ENCODE data around the gene RABL2A. TPM values are rescaled to one million over a fixed set of nuclear protein-coding genes. Genes with fewer than 3 reads are reported as not detected.
"Not testable (repeated sequence)": the region's sequence is repeated elsewhere in the genome, so short reads cannot be mapped to it uniquely, and the experiment has no call there.

The RABL2A gene
- total RNA-seq, 1 experiment from 2014 or later = 17.6 TPM

DNA sequence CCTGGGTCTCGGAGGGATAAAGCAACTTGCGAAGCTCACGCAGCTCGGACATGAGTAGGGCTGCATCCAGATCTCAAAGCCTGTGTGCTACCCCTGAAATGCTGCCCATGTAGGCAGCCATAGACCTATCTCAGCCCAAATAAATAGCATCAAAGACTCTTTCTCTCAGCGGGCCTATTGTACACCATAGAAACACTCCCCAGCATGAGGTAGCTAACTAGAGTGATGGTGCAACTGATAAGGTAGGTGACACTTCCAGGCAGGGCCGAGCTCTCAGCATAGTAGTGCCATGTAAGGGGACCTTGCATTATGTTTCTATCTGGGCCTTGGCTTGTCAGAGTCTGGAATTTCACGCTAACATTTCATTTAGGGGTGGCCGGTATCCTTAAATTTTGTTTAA, 52.4 kb downstream of the RABL2A start:
- no peaks in the 10 kb centered on the region for H3K9me3 Mint-ChIP-seq (ENCODE audit: unreplicated experiment)
- intact Hi-C loops (cut with micrococcal nuclease) = no loop called here
- no peak overlapping the region for H3K27ac Mint-ChIP-seq (ENCODE audit: low read depth, unreplicated experiment)
- no peak for DNase-seq (ENCODE audit: unreplicated experiment)
- no peaks in the 10 kb centered on the region for H3K4me1 Mint-ChIP-seq (ENCODE audit: insufficient read depth, unreplicated experiment)
- ChIA-PET POLR2A (no interaction called here), CTCF (interaction anchor here (1.1 kb wide), 1 partner anchor 75 kb away, joined by 4 read pairs; no protein-coding TSS in a partner anchor)
- no peaks in the 10 kb centered on the region for H3K27me3 Mint-ChIP-seq (ENCODE audit: insufficient read depth, unreplicated experiment)
- no peak overlapping the region for H3K4me3 Mint-ChIP-seq (ENCODE audit: unreplicated experiment)
- peaks cover 5% of the 10 kb centered on the region for H3K36me3 Mint-ChIP-seq (ENCODE audit: insufficient read depth, unreplicated experiment)
- no peak for TF ChIP-seq CTCF (IDR thresholded peaks at IDR 0.05; ENCODE audit: unreplicated experiment)
- BruUV-seq (replicated peaks) = no TSS peak

DNA sequence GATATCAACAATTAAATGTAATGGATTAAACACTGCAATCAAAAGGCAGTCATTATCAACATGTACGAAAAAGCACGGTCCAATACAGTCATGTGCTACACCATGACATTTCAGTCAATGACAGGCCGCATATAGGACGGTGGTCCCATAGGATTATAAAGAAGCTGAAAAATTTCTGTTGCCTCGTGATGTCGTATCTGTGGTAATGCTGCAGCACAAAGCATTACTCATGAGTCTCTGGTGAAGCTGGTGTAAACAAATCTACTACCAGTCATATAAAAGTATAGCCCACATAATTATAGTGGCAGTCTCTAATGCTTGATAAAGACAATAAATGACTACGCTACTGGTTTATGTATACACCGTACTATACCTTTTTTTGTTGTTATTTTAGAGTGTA, 58.4 kb downstream of the RABL2A start:
- no peak for DNase-seq (ENCODE audit: unreplicated experiment)
- Mint-ChIP-seq H3K4me1 (ENCODE audit: insufficient read depth, unreplicated experiment) (no peaks in the 10 kb centered on the region), H3K27ac (ENCODE audit: low read depth, unreplicated experiment) (no peak overlapping the region), H3K4me3 (ENCODE audit: unreplicated experiment) (no peak overlapping the region), H3K27me3 (ENCODE audit: insufficient read depth, unreplicated experiment) (no peaks in the 10 kb centered on the region), H3K9me3 (ENCODE audit: unreplicated experiment) (no peaks in the 10 kb centered on the region), H3K36me3 (ENCODE audit: insufficient read depth, unreplicated experiment) (no peaks in the 10 kb centered on the region)
- no TSS peak for BruUV-seq (replicated peaks)
- no peak for TF ChIP-seq CTCF (IDR thresholded peaks at IDR 0.05; ENCODE audit: unreplicated experiment)
- POLR2A ChIA-PET = no interaction called here
- intact Hi-C loops (cut with micrococcal nuclease) = no loop called here
- CTCF ChIA-PET = interaction anchor here (0.6 kb wide), 1 partner anchor 1326 kb away, joined by 3 read pairs; no protein-coding TSS in a partner anchor

GRCh38 chr2:113686537-113686936, 59.5 kb downstream of the RABL2A start:
- TF ChIP-seq CTCF (IDR thresholded peaks at IDR 0.05; ENCODE audit: unreplicated experiment) = no peak
- H3K36me3 Mint-ChIP-seq (ENCODE audit: insufficient read depth, unreplicated experiment) = no peaks in the 10 kb centered on the region
- no peak overlapping the region for H3K27ac Mint-ChIP-seq (ENCODE audit: low read depth, unreplicated experiment)
- H3K27me3 Mint-ChIP-seq (ENCODE audit: insufficient read depth, unreplicated experiment) = no peaks in the 10 kb centered on the region
- intact Hi-C loops (cut with micrococcal nuclease) = no loop called here
- no peak overlapping the region for H3K4me3 Mint-ChIP-seq (ENCODE audit: unreplicated experiment)
- DNase-seq (ENCODE audit: unreplicated experiment) = no peak
- ChIA-PET POLR2A (no interaction called here), CTCF (no interaction called here)
- no peaks in the 10 kb centered on the region for H3K9me3 Mint-ChIP-seq (ENCODE audit: unreplicated experiment)
- no TSS peak for BruUV-seq (replicated peaks)
- no peaks in the 10 kb centered on the region for H3K4me1 Mint-ChIP-seq (ENCODE audit: insufficient read depth, unreplicated experiment)

GRCh38 chr2:113690871-113691270, 63.8 kb downstream of the RABL2A start:
- BruUV-seq (replicated peaks); DNase-seq (ENCODE audit: unreplicated experiment); POLR2A ChIA-PET: not testable (repeated sequence)

More at GRCh38 chr2:113690871-113691270, 63.8 kb downstream of the RABL2A start:
- H3K36me3 Mint-ChIP-seq (ENCODE audit: insufficient read depth, unreplicated experiment); H3K9me3 Mint-ChIP-seq (ENCODE audit: unreplicated experiment); CTCF ChIA-PET; H3K27me3 Mint-ChIP-seq (ENCODE audit: insufficient read depth, unreplicated experiment); intact Hi-C loops (cut with micrococcal nuclease); H3K4me3 Mint-ChIP-seq (ENCODE audit: unreplicated experiment); H3K27ac Mint-ChIP-seq (ENCODE audit: low read depth, unreplicated experiment); H3K4me1 Mint-ChIP-seq (ENCODE audit: insufficient read depth, unreplicated experiment): not testable (repeated sequence)

Small RNAs within 50 kb of the gene (microRNA-seq; reads per million reads assigned to microRNA genes)
- gene MIR1302-3 = not detected

Other genes with a start within 250 kb of the RABL2A start
- gene ZNG1B, start 189.6 kb upstream of the RABL2A start, total RNA-seq (2022) = 44.6 and 48.5 TPM in 2 replicates
- 0.63 and 0.98 TPM in 2 replicates for gene FOXD4L1, start 128.6 kb upstream of the RABL2A start, total RNA-seq (2022)
- 52.7 and 64.9 TPM in 2 replicates for gene SLC35F5, start 129.4 kb downstream of the RABL2A start, total RNA-seq (2022)

All from MCF 10A (cell line).